AG04450 (cell line): ENCODE results near the gene FABP6. TPM values are rescaled to one million over a fixed set of nuclear protein-coding genes. Genes with fewer than 3 reads are reported as not detected.
A peak's percentile ranks its signal among the peaks of the same experiment; 100 is the strongest.

Experiments
- CTCF ChIA-PET: fragments of 300-600, 350-600 bp; formaldehyde crosslinking; extraction: SDS; loops from one replicate; lab custom pipeline; 2022; ENCODE audit warnings: antibody characterized with exemption, inconsistent platforms; lab: Charles Lee
- POLR2A ChIA-PET: fragments of 350-600 bp; formaldehyde crosslinking; extraction: SDS; loops from one replicate; lab custom pipeline; 2021; ENCODE audit warnings: antibody characterized with exemption, inconsistent platforms; lab: Yijun Ruan, JAX
- DNase-seq: peaks from one replicate; pipeline ENCODE4 v3.0.0-alpha.2; 2011; ENCODE audit warnings: low read depth, low spot score
- H3K27ac ChIP-seq: one replicate; pipeline ENCODE4 v1.5.1; 2012; ENCODE audit warnings: low read depth, low read length, control low read depth
- H3K27me3 ChIP-seq: one replicate; pipeline ENCODE4 v1.6.0; 2012; ENCODE audit warnings: low read length; ENCODE audit not compliant: control insufficient read depth, insufficient read depth
- H3K4me3 ChIP-seq: 2 replicates; pipeline ENCODE4 v1.5.1; 2011; ENCODE audit warnings: mild to moderate bottlenecking, low read depth, low read length, control low read depth
- H3K9me3 ChIP-seq: 2 replicates; pipeline ENCODE4 v1.5.1; 2012; ENCODE audit warnings: low read length; ENCODE audit not compliant: control insufficient read depth, insufficient read depth
- polyA plus RNA-seq: library from polyadenylated mRNA; depleted of rRNA; stranded (reverse); fragments of >200 nt; gene quantifications from 2 replicates; pipeline ENCODE4 v1.2.3, GENCODE V29; 2011
- TF ChIP-seq, protein P1 (sequence below): IDR thresholded peaks from 2 replicates; pipeline ENCODE4 v1.5.1; 2011; ENCODE audit warnings: low read depth, low read length, control low read depth, inconsistent platforms

Gene FABP6
- polyA plus RNA-seq, 1 experiment, result not detected

DNA sequence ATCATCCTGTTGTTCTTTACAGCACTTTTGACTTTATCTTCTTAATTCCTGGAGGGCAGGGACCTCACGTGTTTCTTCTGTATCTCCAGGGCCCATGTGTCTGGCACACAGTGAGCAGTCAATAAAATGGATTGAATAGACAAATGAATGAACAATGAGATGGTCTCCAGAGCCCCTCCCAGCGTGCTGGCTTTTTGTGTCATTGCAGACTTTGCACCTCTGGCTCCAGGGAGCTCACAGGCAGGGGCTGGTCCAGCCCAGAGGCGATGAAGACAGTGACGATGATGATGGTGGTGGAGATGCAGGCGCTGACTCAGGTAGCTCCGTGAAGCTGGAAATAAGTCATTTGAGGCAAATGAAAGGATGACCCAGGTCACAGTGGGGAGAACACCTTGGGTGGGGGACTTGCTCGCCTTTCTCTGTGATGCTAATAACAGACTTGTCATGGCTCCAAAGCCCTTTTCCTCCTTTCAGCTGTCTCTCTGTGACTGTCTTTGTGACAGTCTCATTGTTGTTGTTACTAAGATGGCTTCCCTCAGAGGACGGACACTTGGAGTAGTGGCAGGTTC, 30.4 kb upstream of the FABP6 start:
- DNase-seq, result no peak
- Histone ChIP-seq H3K27ac (no peak overlapping the region), H3K27me3 (no peaks in the 10 kb centered on the region), H3K4me3 (peak overlapping the region; percentile 10; the same call in 1 of the 2 replicates), H3K9me3 (no peaks in the 10 kb centered on the region)
- TF ChIP-seq, protein P1, sequence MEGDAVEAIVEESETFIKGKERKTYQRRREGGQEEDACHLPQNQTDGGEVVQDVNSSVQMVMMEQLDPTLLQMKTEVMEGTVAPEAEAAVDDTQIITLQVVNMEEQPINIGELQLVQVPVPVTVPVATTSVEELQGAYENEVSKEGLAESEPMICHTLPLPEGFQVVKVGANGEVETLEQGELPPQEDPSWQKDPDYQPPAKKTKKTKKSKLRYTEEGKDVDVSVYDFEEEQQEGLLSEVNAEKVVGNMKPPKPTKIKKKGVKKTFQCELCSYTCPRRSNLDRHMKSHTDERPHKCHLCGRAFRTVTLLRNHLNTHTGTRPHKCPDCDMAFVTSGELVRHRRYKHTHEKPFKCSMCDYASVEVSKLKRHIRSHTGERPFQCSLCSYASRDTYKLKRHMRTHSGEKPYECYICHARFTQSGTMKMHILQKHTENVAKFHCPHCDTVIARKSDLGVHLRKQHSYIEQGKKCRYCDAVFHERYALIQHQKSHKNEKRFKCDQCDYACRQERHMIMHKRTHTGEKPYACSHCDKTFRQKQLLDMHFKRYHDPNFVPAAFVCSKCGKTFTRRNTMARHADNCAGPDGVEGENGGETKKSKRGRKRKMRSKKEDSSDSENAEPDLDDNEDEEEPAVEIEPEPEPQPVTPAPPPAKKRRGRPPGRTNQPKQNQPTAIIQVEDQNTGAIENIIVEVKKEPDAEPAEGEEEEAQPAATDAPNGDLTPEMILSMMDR, result no peak
- CTCF ChIA-PET, result interaction anchor here (0.7 to 7.2 kb wide), 22 partner anchors 10 to 192 kb away, joined by 3 to 73 read pairs (median 4); no protein-coding TSS in a partner anchor
- POLR2A ChIA-PET, result no interaction called here

DNA sequence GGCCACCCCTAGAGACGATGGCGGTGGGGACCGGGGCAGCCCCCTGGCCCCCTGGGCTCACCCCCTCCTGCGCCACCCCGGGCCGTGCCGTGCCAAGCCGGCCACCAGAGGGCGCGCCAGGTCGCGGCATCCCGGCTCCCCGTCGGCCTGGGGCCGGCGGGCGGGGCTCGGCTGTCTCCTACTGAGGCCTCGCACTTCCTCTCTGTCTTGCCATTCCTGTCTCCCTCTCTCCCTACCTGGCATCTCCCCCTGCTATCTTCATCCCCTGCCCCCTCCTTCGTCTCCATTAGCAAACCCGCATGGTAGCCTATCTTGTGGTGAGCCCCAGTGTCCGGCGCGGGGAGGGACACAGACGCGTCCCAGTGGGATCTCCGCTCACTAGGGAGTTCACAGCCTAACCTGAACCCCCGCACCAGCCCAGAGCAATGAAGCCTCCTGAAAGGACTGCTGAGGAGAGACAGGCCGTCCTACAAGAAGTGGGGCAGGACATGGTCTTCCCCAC, 29.8 kb upstream of the FABP6 start:
- Histone ChIP-seq H3K27me3 (no peaks in the 10 kb centered on the region), H3K9me3 (no peaks in the 10 kb centered on the region), H3K4me3 (peak overlapping the region; percentile 57), H3K27ac (no peak overlapping the region)
- TF ChIP-seq, protein P1, result peak; percentile 64
- no peak for DNase-seq
- CTCF ChIA-PET, result interaction anchor here (0.8 to 7.2 kb wide), 19 partner anchors 10 to 192 kb away, joined by 3 to 73 read pairs (median 4); no protein-coding TSS in a partner anchor
- POLR2A ChIA-PET, result no interaction called here

DNA sequence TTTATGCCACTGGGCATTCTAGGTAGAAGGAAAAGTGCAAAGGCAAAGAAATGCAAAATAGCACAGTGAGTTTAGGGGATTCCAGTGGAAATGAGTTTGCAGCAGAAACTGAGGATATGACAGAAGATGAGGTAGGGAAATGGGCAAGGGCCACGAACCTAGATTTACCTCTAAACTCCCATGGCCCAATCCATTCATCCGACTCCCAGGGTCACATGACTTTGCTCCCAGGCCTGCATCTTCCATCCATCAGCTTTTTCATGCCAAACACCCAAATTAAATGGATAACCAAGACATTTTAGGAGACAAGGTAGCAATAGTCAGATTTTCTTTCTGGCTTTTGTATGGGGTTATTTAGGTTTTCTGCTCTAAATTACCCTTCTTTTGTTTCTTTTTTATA, 22.2 kb upstream of the FABP6 start:
- H3K4me3 ChIP-seq, result no peak overlapping the region
- peaks cover 4% of the 10 kb centered on the region for H3K27me3 ChIP-seq
- H3K9me3 ChIP-seq, result no peaks in the 10 kb centered on the region
- ChIA-PET CTCF (interaction anchor here (1.4 kb wide), 1 partner anchor 185 kb away, joined by 4 read pairs; no protein-coding TSS in a partner anchor), POLR2A (no interaction called here)
- TF ChIP-seq, protein P1, result no peak
- no peak overlapping the region for H3K27ac ChIP-seq
- DNase-seq, result no peak

DNA sequence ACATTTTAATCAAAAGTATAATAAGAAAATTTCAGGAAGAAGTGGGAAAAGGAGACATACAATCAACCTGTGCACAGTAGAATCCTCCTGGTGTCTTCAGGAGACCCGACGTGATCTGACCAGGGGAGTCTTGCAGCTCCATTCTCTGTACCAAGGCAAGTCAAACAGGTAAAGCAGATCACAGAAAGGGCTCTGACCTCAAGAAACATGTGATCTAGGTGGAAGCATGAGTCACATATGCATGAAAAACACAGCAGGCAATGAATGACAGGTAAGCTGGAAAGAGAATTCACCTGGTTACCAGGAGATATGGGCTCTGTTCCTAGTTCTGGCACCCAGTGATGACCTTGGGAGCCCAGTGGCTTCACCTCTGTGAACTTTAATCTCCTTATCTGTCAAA, 19.4 kb upstream of the FABP6 start:
- ChIA-PET CTCF (interaction anchor here (1.1 to 5.1 kb wide), 3 partner anchors 11 to 188 kb away, joined by 3 to 25 read pairs (median 5); no protein-coding TSS in a partner anchor), POLR2A (interaction anchor here (0.6 kb wide), 1 partner anchor 212 kb away, joined by 4 read pairs; the partner anchor contains the start of gene PTTG1)
- DNase-seq, result no peak
- H3K27me3 ChIP-seq, result peaks cover 4% of the 10 kb centered on the region
- H3K4me3 ChIP-seq, result no peak overlapping the region
- H3K9me3 ChIP-seq, result no peaks in the 10 kb centered on the region
- H3K27ac ChIP-seq, result no peak overlapping the region
- TF ChIP-seq, protein P1, result no peak

DNA sequence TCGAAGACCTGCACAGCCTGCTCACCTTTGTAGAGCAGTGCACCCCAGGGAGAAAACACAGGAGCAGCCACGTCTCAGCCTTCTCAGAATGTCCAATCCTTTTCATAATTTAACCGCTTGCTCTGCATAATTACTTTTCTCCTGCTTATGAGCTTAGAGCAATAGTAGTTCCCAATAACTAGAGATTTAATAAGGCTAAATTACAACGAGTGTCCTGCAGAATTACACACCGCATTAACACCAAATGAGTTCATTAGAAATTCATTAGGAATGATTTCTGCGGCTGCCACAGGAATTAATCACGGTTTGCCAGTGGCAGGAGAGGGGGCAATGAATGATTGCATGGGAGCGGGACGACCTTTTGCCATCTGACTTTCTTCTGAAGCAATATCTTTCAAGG, 18.7 kb upstream of the FABP6 start:
- ChIA-PET POLR2A (interaction anchor here (0.6 kb wide), 1 partner anchor 211 kb away, joined by 4 read pairs; the partner anchor contains the start of gene PTTG1), CTCF (interaction anchor here (1.7 to 5.1 kb wide), 2 partner anchors 11 to 189 kb away, joined by 5 to 25 read pairs; no protein-coding TSS in a partner anchor)
- no peak overlapping the region for H3K4me3 ChIP-seq
- TF ChIP-seq, protein P1, result no peak
- DNase-seq, result no peak
- no peaks in the 10 kb centered on the region for H3K9me3 ChIP-seq
- peaks cover 5% of the 10 kb centered on the region for H3K27me3 ChIP-seq
- no peak overlapping the region for H3K27ac ChIP-seq
